Right renal pelvis (tissue), 4 donors: ENCODE data around the gene VDR. TPM values are rescaled to one million over a fixed set of nuclear protein-coding genes. Genes with fewer than 3 reads are reported as not detected.

Experiments used
- DNase-seq, 4 donors: peaks; one replicate each; pipeline ENCODE4 v3.0.0-alpha.2; 2013; ENCODE audit warnings: low read depth in 4 of 4, low spot score in 3 of 4, missing footprints in 1 of 4
- polyA plus RNA-seq, 4 donors: library from polyadenylated mRNA; unstranded; fragments of 120-200 nt; gene quantifications; one replicate each; pipeline ENCODE4 v1.2.1, GENCODE V29; 2013; ENCODE audit not compliant: insufficient read length in 4 of 4

The VDR gene
- polyA plus RNA-seq, 4 donors = 3.5 to 5.8 (median 4.0) TPM

GRCh38 chr12:47834199-47834903, 70.4 kb downstream of the VDR start:
- no peak for DNase-seq

DNA sequence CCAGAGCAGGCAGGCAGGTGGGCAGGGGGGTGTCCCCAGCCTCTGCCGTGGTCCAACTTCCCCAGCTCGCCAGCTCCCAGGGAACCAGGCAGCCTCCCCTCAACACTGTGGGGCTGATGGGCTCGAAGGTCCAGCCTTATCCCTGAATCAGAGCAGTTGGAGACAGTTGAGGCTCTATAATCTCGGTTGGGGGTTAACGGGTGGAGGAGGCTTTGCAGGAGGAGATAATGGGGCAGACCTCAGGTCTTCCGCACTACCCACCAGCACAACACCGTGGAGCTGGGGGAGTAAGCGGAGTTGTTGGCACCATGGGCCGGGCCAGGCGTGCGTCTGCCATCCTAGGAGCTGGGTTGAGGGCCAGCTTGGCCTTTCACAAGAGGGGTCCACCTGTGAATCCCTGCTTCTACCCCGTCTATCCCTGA, 71.2 kb downstream of the VDR start:
- DNase-seq = no peak

DNA sequence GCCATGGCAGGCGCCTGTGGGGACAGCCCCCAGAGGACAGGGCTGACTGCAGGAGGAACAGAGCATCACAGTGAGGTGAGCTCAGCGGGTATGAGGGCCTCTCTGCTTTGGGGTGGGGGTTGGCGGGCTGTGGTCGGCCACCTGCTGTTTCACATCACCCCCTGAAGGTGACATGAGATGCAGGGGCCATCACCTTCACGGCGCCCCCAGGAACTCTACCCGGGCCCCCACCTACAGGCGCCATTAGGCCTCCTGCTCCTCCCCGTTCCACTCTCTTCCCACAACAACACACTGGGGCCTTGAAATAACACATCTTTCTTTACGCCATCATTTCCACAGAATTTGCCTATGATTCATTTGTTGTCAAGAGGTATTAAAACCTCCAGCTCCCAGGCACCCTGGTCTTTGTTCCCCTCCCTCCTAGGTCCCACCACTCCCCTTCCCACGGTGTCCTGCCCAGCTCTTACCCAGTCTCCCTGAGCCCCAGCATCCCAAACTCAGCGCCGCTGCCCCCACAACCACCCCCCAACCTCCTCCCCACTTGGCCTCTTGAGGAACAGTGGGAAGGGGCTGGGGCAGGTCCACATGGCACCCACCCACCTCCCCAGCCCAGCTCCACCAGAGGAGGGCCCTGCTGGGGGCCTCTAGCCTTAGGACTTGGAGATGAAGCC, 72.4 kb downstream of the VDR start:
- no peak for DNase-seq

- DNase-seq = no peak
These were observed 75.2 kb downstream of the VDR start for GRCh38 chr12:47829584-47829983.

- no peak for DNase-seq
These were observed 75.8 kb downstream of the VDR start for GRCh38 chr12:47828976-47829482.

- DNase-seq = no peak
These were observed 76.5 kb downstream of the VDR start for GRCh38 chr12:47828008-47828975.

- DNase-seq = no peak
These were observed 79.6 kb downstream of the VDR start for GRCh38 chr12:47825173-47825639.

GRCh38 chr12:47824635-47825034, 80.2 kb downstream of the VDR start:
- no peak for DNase-seq

GRCh38 chr12:47824198-47824597, 80.6 kb downstream of the VDR start:
- DNase-seq = no peak

DNA sequence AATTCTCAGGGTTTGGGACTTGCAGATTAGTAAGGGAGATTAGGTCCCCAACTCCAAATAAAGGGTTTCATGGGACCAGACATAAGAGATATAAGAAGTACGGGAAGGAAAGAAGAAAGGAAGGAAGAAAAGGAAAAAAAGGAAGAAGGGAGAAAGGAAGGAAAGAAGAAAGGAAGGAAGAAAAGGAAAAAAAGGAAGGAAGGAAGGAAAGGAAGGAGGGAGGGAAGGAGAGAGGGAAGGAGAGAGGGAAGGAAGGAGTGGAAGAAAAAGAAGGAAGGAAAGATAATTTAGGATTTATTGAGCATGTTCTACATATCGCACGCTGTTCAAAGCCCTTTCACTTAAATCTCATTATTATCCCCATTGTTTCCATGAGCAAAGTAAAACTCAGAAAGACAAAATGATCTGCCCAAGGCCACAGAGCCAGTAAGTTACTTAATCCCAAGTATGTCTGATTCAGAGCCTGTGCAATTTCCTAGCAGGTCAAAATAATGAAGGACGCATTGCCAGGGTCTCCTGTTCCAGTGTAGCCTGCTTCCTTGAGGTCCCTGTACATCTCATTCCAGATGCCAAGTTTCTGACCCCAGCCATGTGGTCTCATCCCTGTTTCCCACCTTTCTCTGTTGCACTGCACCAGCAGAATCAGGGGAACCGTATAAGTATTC, 81.2 kb downstream of the VDR start:
- no peak for DNase-seq

- DNase-seq = no peak
These were observed 81.9 kb downstream of the VDR start for GRCh38 chr12:47822863-47823262.

GRCh38 chr12:47822401-47822800, 82.4 kb downstream of the VDR start:
- no peak for DNase-seq

GRCh38 chr12:47821346-47821706, 83.5 kb downstream of the VDR start:
- DNase-seq = no peak

DNA sequence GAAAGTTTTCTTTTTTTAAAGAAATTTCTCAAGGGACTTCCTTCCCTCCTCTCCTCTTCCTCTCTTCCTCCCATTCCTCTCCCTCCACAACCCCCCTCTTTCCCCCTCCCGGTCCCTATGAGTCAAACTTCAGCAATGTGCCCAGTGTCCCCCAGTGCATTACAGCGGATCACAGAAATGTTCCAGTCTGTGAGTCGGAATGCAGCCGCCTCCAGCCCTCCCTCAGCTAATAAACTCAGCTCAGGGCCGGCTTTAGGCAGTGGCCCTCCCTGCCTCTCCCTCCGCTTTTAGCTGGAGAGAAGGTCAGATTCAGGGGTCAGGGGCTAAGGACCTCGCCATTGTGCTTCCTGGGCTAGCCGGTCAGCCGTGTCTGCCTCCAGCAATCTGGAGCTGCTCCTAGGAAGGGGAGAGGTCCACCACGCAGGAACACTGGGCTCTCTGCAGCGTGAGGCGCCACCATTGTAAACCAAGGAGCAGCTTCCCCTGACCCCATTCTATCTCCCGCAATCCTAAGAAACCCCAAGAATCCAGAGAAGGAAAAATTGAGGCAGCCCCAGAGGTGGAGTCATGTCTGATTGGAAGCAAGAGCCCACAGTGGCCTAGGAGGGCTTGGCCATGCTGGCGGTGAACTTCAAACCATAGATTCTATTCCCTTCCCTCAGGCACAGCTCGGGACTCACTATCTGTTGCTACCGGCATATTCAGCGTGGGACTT, 84.0 kb downstream of the VDR start:
- peak in 3 of 4 donors; percentile 79 to 91 (median 87) for DNase-seq

DNA sequence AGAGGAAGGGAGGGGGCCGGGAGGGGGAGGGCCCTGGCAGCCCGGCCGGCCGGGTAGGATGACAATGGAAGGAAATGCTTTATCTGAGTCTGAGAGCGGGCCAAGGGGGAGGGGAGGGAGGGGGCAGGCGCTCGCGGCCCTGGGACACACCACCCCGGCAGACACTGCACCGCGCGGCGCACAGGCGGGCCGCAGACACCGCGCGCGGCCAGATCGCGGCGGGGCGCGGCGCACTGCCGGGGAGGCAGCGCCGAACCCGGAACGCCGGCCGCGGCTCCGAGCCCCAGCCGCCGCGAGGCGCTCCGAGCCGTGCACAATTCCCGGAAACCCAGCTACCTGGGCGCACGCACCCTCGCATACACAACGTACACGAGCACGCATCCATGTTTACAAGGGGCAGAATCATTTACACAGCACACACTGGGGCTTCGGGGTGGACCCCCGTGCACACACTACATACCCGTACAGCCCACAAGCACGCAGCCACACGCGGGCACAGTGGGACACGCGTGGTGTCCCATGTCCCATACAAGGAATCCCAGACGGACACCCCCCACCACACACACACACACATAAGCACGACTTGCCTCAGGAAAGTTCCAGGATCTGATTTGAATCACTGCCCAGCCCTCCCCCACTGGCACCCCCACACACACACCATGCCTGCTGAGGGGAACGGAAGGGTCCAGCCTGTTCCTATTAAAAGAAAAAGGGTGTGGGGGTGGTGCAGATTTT, 84.7 kb downstream of the VDR start, which contains the start of gene HDAC7:
HDAC7 (minus strand) TSS at position 8 of the 735 bp plus-strand sequence. CDS start 118 bp downstream, outside the sequence.
- DNase-seq = no peak

GRCh38 chr12:47819138-47819895, 85.5 kb downstream of the VDR start:
- no peak for DNase-seq

GRCh38 chr12:47818467-47819137, 86.2 kb downstream of the VDR start:
- DNase-seq = no peak

GRCh38 chr12:47818007-47818376, 86.8 kb downstream of the VDR start:
- no peak for DNase-seq
